GM12892 (cell line): Measurements from ENCODE around the gene EEF2K.

ENCODE experiments used
- POLR2A ChIP-seq: IDR thresholded peaks from 2 replicates; pipeline ENCODE4 v1.6.1; 2011; ENCODE audit warnings: low read depth, low read length, control low read depth
- POLR2AphosphoS5 ChIP-seq: IDR thresholded peaks from 2 replicates; pipeline ENCODE4 v1.6.1; 2011; ENCODE audit warnings: low read depth, low read length, control low read depth
- TAF1 ChIP-seq: IDR thresholded peaks from 2 replicates; pipeline ENCODE4 v1.6.1; 2011; ENCODE audit warnings: low read depth, mild to moderate bottlenecking, control low read depth, low read length, borderline replicate concordance

GRCh38 chr16:22318690-22319358, 112.7 kb downstream of the EEF2K start:
- TF ChIP-seq POLR2AphosphoS5 (no peak), TAF1 (no peak), POLR2A (no peak)
